RWPE1 (cell line): ENCODE results near the gene AP1B1.

Experiments
- CTCF ChIA-PET: fragments of 350-600 bp; sonication (Branson Sonifier 250); formaldehyde crosslinking; extraction: SDS; loops from one replicate; lab custom pipeline; 2021; lab: Yijun Ruan, JAX
- POLR2A ChIA-PET: fragments of 400-600 bp; formaldehyde crosslinking; extraction: SDS; loops from one replicate; lab custom pipeline; 2020; ENCODE audit warnings: antibody characterized with exemption; ENCODE audit not compliant: low non-redundant PET; lab: Yijun Ruan, JAX
- DNase-seq: peaks from one replicate; pipeline ENCODE4 v3.0.0; 2012; ENCODE audit warnings: low spot score
- H3K27ac ChIP-seq: fragments of 450-650 bp; 2 replicates; pipeline ENCODE4 v1.5.1; 2017
- CTCF ChIP-seq: fragments of 450-650 bp; conservative IDR thresholded peaks from 2 replicates; pipeline ENCODE4 v1.5.1; 2017; ENCODE audit warnings: low read depth, mild to moderate bottlenecking

The AP1B1 gene

GRCh38 chr22:29302681-29303465, 85.5 kb downstream of the AP1B1 start:
- no peak for DNase-seq
- ChIA-PET POLR2A (no interaction called here), CTCF (interaction anchor here (0.6 kb wide), 2 partner anchors 18 to 93 kb away, joined by 3 read pairs; no protein-coding TSS in a partner anchor)
- H3K27ac ChIP-seq = peak overlapping the region; percentile 66
- no peak for TF ChIP-seq CTCF

- POLR2A ChIA-PET = no interaction called here
- TF ChIP-seq CTCF = no peak
- CTCF ChIA-PET = no interaction called here
- H3K27ac ChIP-seq = peak overlapping the region; percentile 66
- DNase-seq = no peak
These were observed 86.0 kb downstream of the AP1B1 start for GRCh38 chr22:29302402-29302680.

- DNase-seq = no peak
- POLR2A ChIA-PET = no interaction called here
- no peak for TF ChIP-seq CTCF
- peak overlapping the region; percentile 66 for H3K27ac ChIP-seq
- CTCF ChIA-PET = no interaction called here
These were observed 86.5 kb downstream of the AP1B1 start for GRCh38 chr22:29301716-29302401.

- TF ChIP-seq CTCF = no peak
- peak overlapping the region; percentile 66 for H3K27ac ChIP-seq
- CTCF ChIA-PET = no interaction called here
These were observed 87.4 kb downstream of the AP1B1 start for GRCh38 chr22:29300807-29301601.

GRCh38 chr22:29300467-29300806, 87.9 kb downstream of the AP1B1 start:
- TF ChIP-seq CTCF = no peak
- DNase-seq = no peak
- ChIA-PET POLR2A (no interaction called here), CTCF (no interaction called here)
- peak overlapping the region; percentile 66 for H3K27ac ChIP-seq

More at GRCh38 chr22:29300807-29301601, 87.4 kb downstream of the AP1B1 start:
- DNase-seq = no peak
- POLR2A ChIA-PET = no interaction called here

GRCh38 chr22:29299136-29299900, 89.1 kb downstream of the AP1B1 start:
- peak overlapping the region; percentile 42 for H3K27ac ChIP-seq
- no peak for DNase-seq
- ChIA-PET CTCF (interaction anchor here (0.6 kb wide), 2 partner anchors 84 to 304 kb away, joined by 3 to 4 read pairs; no protein-coding TSS in a partner anchor), POLR2A (no interaction called here)
- no peak for TF ChIP-seq CTCF
